Retina (tissue), 1 donor: ENCODE measurements around the gene PIWIL4.
"Not testable (repeated sequence)": the region's sequence is repeated elsewhere in the genome, so short reads cannot be mapped to it uniquely, and the experiment has no call there.

ENCODE experiments used
- DNase-seq: peaks from one replicate; pipeline ENCODE4 v3.0.0-alpha.2; 2016

PIWIL4 gene

GRCh38 chr11:94549146-94549545, 18.0 kb upstream of the PIWIL4 start:
- DNase-seq = no peak

DNA sequence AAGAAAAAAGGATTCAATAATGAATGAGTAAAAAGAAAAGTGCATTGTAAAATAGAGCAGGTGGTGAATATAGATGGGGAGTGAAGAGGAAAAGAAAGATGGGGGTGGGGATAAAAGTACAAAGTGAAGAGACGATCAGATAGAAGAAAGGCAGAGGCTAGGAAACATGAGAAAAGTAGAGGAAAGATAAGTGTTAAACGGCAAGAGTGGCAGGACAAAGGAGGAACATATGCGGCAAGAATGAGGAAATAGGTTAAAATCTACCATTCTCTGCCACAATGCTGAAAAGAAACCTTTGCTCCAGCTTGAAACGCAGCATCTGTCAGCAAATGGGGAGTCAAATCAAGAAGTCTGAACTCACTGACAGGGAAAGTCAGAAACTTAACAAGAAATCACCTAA, 16.7 kb upstream of the PIWIL4 start:
- no peak for DNase-seq

DNA sequence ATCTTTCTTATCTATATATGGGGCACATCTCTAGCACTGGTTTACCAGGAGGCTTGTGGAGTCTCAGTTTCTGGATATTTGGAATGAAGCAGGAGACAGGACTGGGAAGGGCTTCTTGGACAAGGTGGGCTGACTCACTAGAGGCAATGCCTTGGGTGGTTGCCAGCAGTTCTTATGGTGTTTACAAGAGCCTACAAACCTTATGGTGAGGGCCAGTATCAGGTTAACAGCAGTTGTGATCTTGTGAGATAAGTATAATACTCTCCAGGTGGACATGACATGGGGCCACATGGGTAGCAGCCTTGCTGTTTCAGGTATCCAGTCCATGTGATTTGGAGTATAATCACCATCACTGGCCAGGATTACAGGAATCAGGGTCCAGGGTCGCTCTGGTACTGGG, 13.2 kb upstream of the PIWIL4 start:
- no peak for DNase-seq

DNA sequence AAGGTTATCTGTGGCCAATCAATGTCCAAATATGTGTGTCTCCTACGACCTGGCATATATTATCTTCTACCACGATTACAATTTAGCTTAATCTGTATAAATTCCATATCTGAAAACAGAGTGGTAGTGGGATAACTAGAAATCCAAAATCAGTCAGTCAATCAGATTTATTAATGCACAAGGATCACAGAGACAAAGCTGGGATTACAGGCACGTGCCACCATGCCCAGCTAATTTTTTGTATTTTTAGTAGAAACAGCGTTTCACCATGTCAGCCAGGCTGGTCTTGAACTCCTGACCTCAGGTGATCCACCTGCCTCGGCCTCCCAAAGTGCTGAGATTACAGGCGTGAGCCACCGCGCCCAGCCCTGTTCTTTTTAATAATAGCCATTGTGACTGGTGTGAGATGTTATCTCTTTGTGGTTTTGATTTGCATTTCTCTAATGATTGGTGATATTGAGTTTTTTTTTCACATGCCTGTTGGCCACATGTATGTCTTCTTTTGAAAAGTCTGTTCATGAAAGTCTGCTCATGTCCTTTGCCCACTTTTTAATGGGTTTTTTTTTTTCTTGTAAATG, 11.3 kb upstream of the PIWIL4 start:
- not testable (repeated sequence) for DNase-seq

DNA sequence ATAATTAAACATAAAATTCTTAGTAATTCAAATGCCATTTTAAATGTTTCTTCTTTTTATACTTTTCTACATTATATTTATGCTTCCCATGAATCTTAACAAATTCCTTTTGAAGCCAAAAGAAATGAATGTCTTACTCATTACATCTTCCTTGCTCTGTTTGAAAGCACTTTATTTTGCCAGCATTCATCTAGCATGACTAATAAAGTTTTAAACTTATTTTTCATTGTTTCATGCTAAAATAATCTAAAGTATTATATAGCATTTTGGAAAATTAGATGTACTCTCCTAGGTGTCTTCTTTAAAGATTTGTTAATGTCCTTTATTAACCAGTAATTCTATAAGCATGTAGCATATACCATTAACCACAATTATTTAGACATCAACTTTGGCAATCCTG, 9.7 kb upstream of the PIWIL4 start:
- DNase-seq = no peak

- no peak for DNase-seq
Measured at GRCh38 chr11:94557992-94558391, 9.2 kb upstream of the PIWIL4 start.

DNA sequence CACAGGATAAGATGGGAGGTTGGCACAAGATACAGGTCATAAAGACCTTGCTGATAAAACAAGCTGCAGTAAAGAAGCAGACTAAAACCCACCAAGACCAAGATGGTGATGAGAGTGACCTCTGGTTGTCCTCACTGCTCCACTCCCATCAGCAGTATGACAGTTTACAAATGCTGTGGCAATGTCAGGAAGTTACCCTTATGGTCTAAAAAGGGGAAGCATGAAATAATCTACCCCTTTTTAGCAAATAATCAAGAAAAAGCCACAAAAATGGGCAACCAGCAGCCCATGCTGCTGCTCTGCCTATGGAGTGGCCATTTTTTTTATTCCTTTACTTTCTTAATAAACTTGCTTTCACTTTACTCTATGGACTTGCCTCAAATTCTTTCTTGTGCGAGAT, 8.7 kb upstream of the PIWIL4 start:
- DNase-seq = no peak

- no peak for DNase-seq
Measured at GRCh38 chr11:94558932-94559331, 8.2 kb upstream of the PIWIL4 start.

DNA sequence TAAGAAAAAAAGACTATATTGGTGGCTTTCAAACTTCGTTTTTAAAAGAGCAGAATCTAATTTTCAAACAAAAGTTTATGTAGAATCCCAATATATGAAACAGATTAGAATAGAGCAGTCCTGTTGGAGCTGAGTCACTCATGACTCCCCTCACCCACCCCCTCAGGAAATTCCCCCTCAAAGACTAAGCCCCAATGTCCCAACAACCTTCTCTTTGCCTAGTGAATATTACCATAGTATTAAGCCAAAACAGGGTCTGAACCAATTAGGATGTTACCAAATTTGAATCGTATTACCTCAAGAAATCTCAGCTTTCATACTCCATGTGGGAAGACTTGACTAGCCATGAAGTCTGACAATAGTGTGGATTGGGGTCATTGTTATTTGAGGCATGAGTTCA, 7.8 kb upstream of the PIWIL4 start:
- no peak for DNase-seq

DNA sequence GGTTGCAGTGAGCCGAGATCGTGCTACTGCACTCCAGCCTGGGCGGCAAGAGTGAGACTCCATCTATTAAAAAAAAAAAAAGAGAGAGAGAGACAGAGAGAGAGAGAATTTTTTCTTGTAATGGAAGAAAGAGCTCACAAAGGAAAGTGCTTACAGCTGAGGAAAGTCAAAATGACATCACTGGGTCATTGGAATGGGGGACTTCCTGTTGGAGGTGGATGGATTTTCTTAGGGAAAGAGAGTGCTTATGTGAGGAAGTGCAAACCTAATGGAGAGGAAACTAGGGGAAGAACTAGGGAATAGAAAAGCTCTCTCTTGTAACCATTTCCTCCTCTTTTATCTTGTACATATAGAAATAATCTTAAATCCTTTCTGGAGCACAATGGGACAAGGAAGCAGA, 6.3 kb upstream of the PIWIL4 start:
- no peak for DNase-seq

GRCh38 chr11:94563176-94563847, 3.9 kb upstream of the PIWIL4 start:
- no peak for DNase-seq

- DNase-seq = no peak
Measured at GRCh38 chr11:94563848-94564467, 3.2 kb upstream of the PIWIL4 start.

- no peak for DNase-seq
Measured at GRCh38 chr11:94568200-94568599, 1.0 kb downstream of the PIWIL4 start.

DNA sequence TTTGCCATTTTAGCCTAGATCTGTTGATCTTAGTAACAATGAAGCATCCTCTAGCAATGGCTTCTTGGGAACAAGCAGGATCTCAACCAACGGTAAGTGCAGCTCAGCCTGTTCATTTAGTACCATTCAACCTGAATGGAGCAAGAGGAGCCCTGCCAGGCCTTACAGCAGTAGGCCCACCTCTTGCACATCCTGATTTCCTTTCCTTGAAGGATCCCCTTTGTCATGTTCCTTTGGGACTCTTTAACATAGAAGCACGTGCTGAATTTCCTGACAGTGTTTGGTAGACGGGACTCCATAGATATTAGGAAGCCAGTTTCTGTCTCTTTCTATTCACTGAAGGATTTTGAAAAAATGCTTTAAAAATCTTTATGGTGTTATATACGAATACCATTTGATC, 1.5 kb downstream of the PIWIL4 start:
- no peak for DNase-seq

- not testable (repeated sequence) for DNase-seq
Measured at GRCh38 chr11:94572975-94573374, 5.8 kb downstream of the PIWIL4 start.

DNA sequence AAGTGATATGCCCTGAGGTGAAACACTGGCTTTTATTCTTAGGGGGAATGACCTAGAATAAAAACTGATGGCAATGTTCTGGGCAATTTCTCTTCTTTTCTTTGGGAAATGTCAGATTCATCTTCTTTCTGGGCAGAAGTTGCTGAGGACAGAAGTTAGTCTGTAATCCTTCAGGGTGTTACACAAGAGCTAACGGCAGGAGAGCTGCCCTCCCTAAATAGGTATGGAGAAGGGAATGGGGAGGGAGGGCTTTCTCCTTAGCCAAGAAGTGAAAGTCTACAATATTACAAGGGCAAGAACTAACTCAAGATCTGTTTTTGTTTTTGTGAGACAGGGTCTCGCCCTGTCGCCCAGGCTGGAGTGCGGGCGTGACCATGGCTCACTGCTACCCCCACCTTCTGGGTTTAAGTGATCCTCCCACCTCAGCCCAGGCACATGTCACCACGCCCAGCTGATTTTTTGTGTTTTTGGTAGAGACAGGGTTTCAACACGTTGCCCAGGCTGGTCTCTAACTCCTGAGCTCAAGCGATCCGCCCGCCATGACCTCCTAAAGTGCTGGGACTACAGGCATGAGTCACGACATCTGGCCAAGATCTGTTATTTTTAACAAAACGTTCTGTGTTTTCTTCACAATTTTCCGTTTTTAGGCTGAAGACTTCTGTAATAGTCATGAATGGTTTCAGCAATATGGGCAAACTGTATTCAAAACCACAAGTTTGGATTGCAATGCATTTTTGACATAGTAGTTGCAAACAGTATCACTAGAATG, 7.2 kb downstream of the PIWIL4 start:
- DNase-seq = no peak

DNA sequence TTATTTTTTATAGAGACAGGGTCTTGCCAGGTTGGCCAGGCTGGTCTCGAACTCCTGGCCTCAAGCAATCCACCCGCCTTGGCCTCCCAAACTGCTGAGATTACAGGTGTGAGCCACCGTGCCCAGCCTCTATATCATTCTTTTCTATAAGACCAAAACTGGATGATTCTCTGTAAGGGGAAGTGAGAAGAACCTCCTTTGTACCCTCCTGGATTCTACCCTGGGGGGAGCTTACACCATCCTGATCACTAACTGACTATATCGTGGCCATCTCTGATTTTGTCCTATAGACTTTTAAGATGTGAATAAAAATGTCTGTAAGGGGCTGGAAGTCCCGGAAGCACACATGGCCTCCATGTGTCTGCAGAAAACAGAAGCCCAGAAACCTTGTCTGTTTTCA, 9.1 kb downstream of the PIWIL4 start:
- no peak for DNase-seq

DNA sequence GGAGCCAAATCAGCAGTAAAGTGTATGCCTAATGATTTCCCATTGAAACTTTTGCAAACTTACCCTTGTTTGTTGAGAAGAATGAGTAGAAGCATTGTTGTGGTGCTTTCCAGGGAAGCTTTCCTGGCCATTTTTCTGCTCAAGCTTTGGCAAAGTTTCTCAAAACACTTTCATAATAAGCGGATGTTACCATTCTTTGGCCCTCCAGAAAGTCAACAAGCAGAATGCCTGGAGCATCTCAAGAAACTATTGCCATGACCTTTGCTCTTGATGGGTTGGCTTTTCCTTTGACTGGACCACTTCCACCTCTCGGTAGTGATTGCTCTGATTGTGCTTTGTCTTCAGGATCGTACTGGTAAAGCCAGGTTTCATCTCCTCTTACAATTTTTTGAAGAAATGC, 10.7 kb downstream of the PIWIL4 start:
- no peak for DNase-seq

- DNase-seq = no peak
Measured at GRCh38 chr11:94581926-94582325, 14.8 kb downstream of the PIWIL4 start.

GRCh38 chr11:94583213-94583865, 16.2 kb downstream of the PIWIL4 start:
- no peak for DNase-seq

DNA sequence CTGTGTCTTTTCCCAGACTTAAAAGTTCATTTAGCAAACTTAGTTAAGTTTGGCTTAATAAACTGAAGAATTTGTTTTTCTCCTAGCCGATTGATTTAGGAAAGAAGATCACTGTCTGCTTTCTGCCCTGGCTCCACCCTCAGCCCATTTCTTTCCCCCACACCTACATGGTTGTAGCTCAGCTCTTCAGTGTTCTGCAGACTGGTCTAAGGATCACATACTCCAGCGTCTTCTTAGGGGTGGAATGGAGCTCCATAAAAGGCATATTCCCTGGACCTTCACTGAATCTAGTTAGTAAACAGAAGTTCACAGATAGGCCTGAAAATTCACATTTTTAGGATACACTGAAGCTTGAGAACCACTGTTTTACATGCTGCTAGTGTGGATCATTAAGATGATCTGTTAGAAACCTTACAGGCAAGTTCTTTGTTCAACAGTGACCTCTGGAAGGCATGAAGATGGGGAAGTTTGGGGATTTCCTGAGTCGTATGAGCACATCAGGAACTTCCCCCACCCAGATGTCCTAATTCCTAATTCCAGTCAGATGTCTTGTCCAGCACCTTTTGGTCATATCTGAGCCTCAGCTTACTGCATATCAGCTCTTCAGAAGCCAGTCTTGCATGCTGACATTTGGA, 16.8 kb downstream of the PIWIL4 start:
- DNase-seq = no peak

GRCh38 chr11:94584978-94585377, 17.8 kb downstream of the PIWIL4 start:
- DNase-seq = no peak

- DNase-seq = no peak
Measured at GRCh38 chr11:94585399-94585798, 18.2 kb downstream of the PIWIL4 start.
